Fibroblast of skin of back (primary cell): Measurements from ENCODE around the gene SBNO2.
A peak's percentile ranks its signal among the peaks of the same experiment; 100 is the strongest.

Experiments used
- DNase-seq: peaks from one replicate; pipeline ENCODE4 v3.0.0-alpha.2; 2013

The SBNO2 gene

DNA sequence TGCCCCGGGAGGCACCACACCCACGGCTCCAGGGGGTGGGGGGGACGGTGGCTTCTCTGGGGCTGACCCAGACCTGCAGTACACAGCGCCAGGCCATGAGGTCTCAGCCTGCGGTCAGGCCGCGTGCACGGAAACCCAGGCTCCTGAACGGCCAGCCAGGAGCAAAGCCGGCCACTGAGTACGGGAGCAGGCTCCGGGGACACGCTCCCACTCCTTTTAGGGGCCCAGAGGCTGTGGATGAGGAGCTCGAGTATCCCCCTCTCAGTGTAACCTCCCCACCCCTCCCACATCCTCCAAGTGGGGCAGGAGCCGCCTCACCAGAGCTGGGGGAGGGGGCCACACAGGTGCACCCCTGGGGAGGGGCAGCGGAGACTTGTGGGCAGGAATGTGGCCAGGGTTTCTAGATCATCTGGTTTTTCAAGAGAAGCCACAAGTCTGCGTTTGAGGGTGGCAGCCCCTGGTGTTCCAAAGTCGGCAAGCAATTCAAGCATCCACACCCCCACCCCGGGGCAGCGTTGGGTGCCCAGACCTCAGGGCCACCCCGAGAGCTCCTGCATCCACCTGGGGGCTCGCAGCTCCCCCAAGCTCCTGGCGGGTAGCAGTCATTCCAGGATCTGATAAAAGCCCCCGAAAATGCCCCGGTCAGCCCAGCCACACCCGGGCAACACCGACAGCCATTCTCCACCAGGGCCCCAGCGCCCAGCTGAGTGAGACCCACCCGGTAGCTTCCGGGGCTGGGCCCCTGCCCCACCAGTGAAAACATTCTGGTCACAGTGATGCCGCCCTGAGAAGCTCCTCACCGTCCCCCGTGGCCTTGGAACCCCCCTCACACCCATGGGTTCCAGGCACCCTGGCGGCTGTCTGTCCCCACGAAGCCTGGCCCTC, 6.1 kb downstream of the SBNO2 start:
- no peak for DNase-seq

DNA sequence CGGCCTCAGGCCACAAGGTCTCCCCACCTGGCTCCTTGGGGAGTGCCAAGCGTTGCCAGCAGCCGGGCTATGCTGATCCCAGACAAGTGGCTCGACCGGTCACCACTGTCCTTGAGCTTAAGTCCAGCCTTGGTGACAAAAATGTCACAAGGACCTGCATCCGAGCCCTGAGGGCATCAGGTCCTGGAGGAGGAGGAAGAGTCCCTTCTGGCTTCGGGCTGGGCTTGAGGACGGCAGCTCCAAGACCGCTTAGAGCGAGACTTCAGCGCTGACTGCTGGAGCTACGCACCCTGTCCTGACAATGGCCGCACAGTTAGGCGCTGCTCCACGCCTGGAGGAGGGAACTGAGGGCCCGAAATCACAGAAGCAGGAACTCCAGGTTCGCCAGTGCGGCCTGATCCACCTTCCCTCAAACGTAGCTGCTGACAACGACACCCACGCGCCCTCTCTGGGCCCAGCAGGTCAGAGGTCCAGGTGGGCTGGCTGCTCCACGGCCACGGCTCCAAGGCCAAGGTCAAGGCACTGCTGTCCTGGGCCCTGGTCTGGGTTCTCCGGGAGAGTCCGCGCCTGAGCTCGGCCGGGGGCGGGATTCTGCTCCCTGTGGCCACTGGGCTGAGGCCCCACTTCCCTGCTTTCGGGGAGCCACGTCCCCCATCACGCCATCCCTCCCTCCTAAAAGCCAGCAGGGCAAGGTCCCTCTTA, 7.0 kb downstream of the SBNO2 start:
- no peak for DNase-seq

GRCh38 chr19:1164684-1165531, 9.2 kb downstream of the SBNO2 start:
- no peak for DNase-seq

- no peak for DNase-seq
Observed at GRCh38 chr19:1163934-1164683, 10.0 kb downstream of the SBNO2 start.

GRCh38 chr19:1163283-1163933, 10.7 kb downstream of the SBNO2 start:
- DNase-seq, result no peak

DNA sequence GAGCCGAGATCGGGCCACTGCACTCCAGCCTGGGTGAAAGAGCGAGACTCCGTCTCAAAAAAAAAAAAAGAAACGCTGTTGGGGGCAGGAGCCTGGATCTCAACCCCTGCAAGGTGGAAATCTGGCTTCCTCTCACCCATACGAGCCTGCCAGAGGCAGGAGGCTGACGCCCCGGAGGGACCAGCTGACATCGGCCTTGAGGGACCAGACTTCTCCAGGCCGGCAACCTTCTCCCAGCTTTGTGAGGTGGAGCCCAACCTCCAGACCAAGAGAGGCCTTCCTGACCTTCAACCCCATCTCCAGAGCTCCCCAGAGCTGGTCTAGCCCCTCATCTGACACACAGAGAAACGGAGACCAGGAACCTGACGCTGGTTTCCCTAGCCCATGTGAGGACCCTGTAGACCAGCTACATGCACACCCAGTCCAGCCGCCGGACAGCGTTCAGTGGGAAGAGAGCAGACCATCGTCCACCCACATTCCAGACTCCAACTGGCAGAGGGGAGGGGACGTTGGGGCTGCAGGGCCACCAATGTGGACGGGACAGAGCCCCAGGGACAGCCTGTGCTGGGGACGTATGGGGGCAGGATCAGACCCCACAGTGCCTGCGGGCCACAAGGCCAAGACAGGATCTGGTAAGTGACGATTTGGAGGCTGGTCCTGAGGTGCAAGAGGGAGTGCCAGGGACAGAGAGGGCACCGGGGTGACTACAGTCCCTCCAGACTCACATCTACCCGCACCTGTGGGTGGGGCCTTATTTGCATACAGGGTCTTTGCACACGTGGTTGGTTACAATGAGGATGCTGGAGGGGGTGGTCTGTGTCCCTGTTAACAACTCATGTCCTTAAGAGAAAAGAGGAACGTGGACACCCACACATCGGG, 11.4 kb downstream of the SBNO2 start:
- DNase-seq, result no peak

GRCh38 chr19:1161716-1162115, 12.4 kb downstream of the SBNO2 start:
- DNase-seq, result no peak

DNA sequence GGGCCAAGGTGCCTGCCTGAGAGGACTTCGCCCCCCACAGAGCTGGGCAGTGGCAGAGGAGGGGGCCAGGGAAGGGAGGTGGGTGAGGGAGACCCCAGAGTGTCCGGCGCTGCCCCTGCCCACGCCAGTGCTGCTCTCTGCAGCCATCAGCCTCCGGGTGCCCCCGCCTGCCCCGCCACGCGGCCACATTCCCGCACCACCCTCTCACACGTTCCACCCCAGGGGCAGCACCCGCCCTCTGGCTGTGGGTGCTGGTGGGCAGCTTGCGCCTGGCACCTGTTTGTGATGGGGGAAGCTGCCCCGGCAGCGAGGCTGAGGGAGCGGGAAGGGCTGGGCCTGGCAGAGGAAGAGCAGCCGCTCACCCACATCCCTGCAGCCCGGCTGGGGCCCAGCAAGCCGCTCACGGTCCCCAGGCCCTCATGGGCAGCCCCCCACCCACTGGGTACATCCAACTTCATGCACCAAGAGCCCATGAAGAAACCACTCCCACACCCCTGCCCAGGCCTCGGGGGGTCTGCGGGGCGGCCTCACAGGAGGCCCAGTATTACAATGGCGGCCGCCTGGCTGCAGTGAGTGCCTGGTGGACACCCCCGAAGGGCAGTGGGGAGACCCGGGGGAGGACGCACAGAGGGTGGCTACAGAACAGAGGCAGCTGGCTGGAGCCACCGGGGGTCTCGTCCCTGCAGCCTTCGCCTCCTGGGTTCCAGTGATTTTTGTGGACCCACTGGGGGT, 14.0 kb downstream of the SBNO2 start:
- DNase-seq, result no peak

GRCh38 chr19:1158885-1159448, 15.1 kb downstream of the SBNO2 start:
- DNase-seq, result no peak

GRCh38 chr19:1157931-1158884, 15.9 kb downstream of the SBNO2 start:
- DNase-seq, result no peak

- no peak for DNase-seq
Observed at GRCh38 chr19:1156830-1157615, 17.0 kb downstream of the SBNO2 start.

DNA sequence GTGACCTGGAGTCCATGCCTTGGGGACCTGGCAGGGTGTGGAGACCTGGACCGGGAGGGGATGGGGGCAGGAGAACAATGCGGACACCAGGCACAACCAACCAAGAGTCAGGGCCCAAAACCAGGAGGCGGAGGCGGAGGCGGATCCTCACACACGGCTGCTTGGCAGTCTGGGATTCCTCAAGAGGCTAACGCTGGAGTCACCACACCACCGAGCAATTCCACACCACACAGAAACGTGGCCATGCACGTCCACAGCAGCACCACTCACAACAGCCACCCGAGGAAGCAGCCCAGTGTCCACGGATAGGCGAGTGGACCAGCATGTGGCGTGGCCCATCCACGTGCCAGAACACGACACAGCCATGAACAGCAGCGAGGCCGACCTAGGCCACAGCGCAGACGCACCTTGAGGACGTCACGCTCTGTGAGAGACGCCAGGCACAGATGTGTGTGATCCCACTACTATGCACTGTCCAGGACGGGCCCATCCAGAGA, 17.7 kb downstream of the SBNO2 start:
- no peak for DNase-seq

DNA sequence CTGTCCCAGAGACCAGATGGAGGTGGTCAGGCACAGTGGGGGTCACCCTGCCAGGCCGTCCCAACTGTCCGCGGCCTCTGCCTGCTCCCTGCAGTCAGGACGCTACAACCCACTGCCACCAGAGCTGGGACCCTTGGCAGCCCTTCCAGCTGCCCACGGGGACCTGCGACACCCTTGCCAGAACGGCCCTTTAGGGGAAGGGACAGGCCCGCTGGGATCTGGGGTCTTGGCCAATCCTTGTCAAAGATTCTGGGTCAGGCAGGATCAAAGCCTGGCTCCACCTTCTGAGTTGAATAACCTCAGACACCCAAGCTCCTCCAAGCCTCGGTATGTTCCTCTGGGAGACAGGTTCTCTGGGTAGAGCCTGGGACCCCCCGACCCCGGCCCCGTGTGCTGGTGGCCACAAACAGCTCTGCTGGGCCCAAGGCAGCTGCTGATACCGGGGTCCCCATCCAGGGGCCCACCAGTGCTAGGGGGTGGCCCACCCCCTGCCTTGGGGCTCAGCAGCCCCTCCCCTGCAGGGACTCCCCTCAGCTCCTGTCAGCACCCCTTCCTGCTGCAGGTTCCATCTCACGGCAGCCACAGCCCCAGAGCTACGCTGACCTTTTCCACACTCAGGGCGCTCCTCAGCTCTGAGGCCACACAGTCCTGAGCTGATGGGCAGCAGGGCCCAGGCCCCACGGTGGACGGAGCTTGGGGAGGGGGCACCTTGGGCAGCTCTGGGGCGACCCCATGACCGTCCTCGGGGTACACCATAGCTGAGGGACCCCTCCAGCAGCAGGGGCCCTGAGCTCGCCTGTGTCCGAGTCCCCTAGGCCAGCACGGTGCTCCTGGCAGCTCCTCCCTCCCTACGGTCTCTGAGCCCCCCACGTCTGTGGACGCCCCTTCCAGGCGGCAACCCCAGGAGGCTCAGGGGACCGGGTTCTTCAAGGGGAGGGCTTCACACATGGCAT, 18.4 kb downstream of the SBNO2 start:
- DNase-seq, result no peak

- peak; percentile 41 for DNase-seq
Observed at GRCh38 chr19:1154731-1155351, 19.2 kb downstream of the SBNO2 start.

DNA sequence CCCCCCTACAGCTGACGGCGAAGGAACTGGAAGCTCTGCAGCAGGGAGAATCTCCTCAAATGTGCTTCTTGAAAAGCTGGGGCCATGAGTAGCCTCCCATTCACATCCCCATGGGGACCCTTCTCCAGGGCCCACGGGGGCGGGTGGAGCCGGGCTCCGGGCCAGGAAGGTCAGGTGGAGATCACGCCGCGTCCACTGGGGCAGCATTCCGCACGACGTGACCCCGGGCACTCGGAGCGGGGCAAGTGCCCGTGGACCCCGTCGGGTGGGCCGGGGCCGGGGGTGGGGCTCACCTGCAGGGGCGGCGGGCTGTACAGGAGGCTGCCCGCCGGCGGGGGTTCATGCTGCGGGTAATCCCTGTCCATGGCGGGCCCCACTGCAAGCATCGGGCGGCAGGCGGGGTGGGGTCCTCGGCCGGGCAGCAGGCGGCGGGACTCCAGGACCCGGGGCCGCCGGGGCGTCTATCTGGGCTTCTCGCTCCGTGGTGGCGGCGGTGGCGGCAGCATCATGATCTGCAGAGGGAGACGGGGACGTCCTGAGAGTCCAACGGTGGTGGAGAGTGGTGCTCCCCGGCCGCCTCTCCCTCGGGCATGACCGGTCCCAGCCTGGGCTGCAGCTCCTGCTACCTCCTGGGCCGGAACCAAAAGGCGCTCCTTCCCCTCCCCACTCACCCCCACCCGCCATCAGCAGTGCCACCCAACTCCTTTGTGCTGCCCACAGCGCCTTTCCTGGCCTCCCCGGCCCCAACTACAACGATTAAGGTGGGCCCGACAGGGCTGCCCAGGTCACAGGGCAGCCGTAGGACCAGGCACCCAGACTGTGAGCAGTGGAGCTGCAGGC, 20.0 kb downstream of the SBNO2 start:
- no peak for DNase-seq
